ENCODE measurements around the gene SPTB. TPM values are rescaled to one million over a fixed set of nuclear protein-coding genes. Genes with fewer than 3 reads are reported as not detected.

SPTB gene
- total and polyA plus RNA-seq, 7 donors, result 0.49 to 2.9 (median 1.3) TPM; not detected in 1

DNA sequence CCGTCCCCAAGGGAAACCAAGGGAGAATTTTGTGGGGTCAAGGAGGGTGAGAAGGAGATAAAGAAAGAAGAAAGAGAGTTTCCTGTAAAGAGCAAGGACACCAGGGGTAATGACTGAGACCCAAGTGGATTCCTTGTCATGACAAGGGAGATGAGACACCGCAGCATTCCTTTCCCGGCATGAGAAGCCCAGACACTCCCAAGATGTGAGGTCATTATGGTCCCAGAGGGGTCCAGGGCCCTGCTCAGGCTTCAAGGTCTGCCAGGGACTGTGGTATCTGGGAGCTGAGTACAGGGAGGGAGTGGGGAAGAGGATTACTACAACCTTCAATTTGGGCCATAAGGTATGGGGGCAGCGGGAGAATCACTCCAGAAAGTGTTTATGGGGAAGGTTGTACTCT, 58.1 kb downstream of the SPTB start:
- no peak for DNase-seq
- no peaks in the 10 kb centered on the region for H3K27me3 ChIP-seq
- H3K27ac ChIP-seq, result no peak overlapping the region
- no peak overlapping the region for H3K4me3 ChIP-seq
- H3K4me1 ChIP-seq, result peaks cover 0 to 8% (median 6%) of the 10 kb centered on the region in 4 donors
- TF ChIP-seq POLR2A (IDR thresholded peaks at IDR 0.05) (no peak), POLR2AphosphoS5 (IDR thresholded peaks at IDR 0.05) (no peak), EP300 (IDR thresholded peaks at IDR 0.05) (no peak), CTCF (IDR thresholded peaks at IDR 0.05) (no peak)
- 91 to 93% methylated on average over 4 of the region's 4 CpGs for WGBS, 2 donors
- no peaks in the 10 kb centered on the region for H3K9me3 ChIP-seq
- no peaks in the 10 kb centered on the region for H3K36me3 ChIP-seq
- intact Hi-C loops (cut with DNase I), result loop anchor here (5.0 kb wide), 1 partner anchor 71 kb away; no protein-coding TSS in a partner anchor

DNA sequence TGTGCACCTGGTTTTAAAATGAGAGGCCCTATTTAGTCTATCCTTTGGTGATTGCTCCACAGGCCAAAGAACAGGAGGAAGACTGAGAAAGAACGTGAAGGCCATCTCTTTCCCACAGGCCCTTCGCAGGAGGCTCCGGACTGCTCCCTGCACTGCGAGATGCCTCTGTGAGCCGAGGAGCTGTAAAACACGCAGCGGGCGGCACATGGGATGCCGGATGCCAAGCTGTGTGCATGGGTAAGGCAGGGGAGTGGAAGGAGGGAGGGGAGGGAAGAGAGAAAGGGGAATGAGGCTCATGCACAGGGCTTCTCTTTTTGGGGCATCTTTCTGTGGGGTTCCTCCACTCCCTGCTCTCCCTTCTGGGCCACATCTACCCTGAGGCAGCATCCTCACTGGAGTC, 61.6 kb downstream of the SPTB start:
- Histone ChIP-seq H3K27ac (no peak overlapping the region), H3K36me3 (no peaks in the 10 kb centered on the region), H3K4me3 (no peak overlapping the region), H3K4me1 (peaks cover 0 to 2% (median under 1%) of the 10 kb centered on the region in 4 donors), H3K9me3 (no peaks in the 10 kb centered on the region), H3K27me3 (no peaks in the 10 kb centered on the region)
- TF ChIP-seq CTCF (IDR thresholded peaks at IDR 0.05) (no peak), POLR2A (IDR thresholded peaks at IDR 0.05) (no peak), POLR2AphosphoS5 (IDR thresholded peaks at IDR 0.05) (no peak), EP300 (IDR thresholded peaks at IDR 0.05) (no peak)
- WGBS, 2 donors, result 93 to 94% methylated on average over 9 of the region's 9 CpGs
- no peak for DNase-seq
- intact Hi-C loops (cut with DNase I), result no loop called here

DNA sequence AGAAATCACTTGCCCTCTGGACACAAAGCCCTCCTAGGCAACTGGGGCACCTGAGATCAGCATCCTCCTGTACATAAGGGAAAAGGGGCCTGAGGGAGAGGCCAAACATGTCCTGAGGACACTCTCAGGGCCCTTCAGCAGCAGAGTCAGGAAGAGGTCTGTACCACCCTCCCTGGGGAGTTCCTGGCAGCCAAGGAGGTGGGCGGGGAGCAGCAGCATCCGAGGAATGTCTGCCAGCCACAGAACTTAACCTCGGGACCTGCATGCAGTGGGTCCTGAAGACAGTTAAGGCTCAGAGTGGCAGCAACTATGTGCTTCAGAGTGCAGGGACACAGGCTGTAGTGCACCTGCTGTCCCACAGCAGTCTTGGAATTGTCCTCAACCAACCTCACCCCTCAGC, 62.1 kb downstream of the SPTB start:
- H3K27ac ChIP-seq, result no peak overlapping the region
- no peak for TF ChIP-seq CTCF (IDR thresholded peaks at IDR 0.05)
- no peak for TF ChIP-seq EP300 (IDR thresholded peaks at IDR 0.05)
- TF ChIP-seq POLR2A (IDR thresholded peaks at IDR 0.05), result no peak
- no peak for TF ChIP-seq POLR2AphosphoS5 (IDR thresholded peaks at IDR 0.05)
- DNase-seq, result no peak
- no peak overlapping the region for H3K4me3 ChIP-seq
- H3K36me3 ChIP-seq, result no peaks in the 10 kb centered on the region
- no peaks in the 10 kb centered on the region for H3K9me3 ChIP-seq
- H3K27me3 ChIP-seq, result no peaks in the 10 kb centered on the region
- 60 to 62% methylated on average over 3 of the region's 3 CpGs for WGBS, 2 donors
- no peaks in the 10 kb centered on the region for H3K4me1 ChIP-seq
- intact Hi-C loops (cut with DNase I), result no loop called here

- Histone ChIP-seq H3K4me3 (no peak overlapping the region), H3K36me3 (no peaks in the 10 kb centered on the region), H3K27me3 (no peaks in the 10 kb centered on the region), H3K4me1 (no peaks in the 10 kb centered on the region), H3K9me3 (no peaks in the 10 kb centered on the region), H3K27ac (no peak overlapping the region)
- no peak for TF ChIP-seq POLR2AphosphoS5 (IDR thresholded peaks at IDR 0.05)
- TF ChIP-seq CTCF (IDR thresholded peaks at IDR 0.05), result no peak
- TF ChIP-seq EP300 (IDR thresholded peaks at IDR 0.05), result no peak
- no peak for TF ChIP-seq POLR2A (IDR thresholded peaks at IDR 0.05)
- intact Hi-C loops (cut with DNase I), result no loop called here
- no peak for DNase-seq
- WGBS, 2 donors, result 91 to 94% methylated on average over 6 of the region's 6 CpGs
These were observed 63.4 kb downstream of the SPTB start for GRCh38 chr14:64816221-64816783.

DNA sequence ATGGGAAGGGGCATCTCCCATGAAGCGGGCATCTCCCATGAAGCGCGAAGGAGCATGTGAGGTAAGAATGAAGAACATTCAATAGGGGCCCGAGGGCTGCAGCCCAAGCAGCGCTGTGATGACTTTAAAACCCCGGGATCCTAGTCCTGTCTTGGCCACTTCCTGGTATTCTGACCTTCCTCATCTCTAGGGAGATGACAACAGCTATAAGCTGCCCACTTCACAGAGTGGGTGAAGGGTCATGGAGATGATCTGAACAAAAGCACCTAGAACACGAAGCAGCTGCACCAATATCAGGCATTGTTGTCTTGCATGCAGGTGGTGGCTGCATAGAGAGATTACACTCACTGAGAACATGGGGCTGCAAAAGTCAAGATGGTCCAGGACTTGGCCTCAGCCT, 64.5 kb downstream of the SPTB start:
- no peaks in the 10 kb centered on the region for H3K36me3 ChIP-seq
- no peaks in the 10 kb centered on the region for H3K4me1 ChIP-seq
- H3K27ac ChIP-seq, result no peak overlapping the region
- TF ChIP-seq POLR2A (IDR thresholded peaks at IDR 0.05), result no peak
- TF ChIP-seq CTCF (IDR thresholded peaks at IDR 0.05), result no peak
- no peak for TF ChIP-seq EP300 (IDR thresholded peaks at IDR 0.05)
- no peak for TF ChIP-seq POLR2AphosphoS5 (IDR thresholded peaks at IDR 0.05)
- 86% methylated on average over 7 of the region's 7 CpGs for WGBS, 2 donors
- intact Hi-C loops (cut with DNase I), result no loop called here
- no peak overlapping the region for H3K4me3 ChIP-seq
- no peak for DNase-seq
- H3K9me3 ChIP-seq, result no peaks in the 10 kb centered on the region
- no peaks in the 10 kb centered on the region for H3K27me3 ChIP-seq

Measured in sigmoid colon (tissue), 7 donors.